Endothelial cell (in vitro differentiated cells): ENCODE results near the gene JMJD6. TPM values are rescaled to one million over a fixed set of nuclear protein-coding genes. Genes with fewer than 3 reads are reported as not detected.

Experiments
- DNase-seq: peaks from one replicate; pipeline ENCODE4 v3.0.0; 2021; ENCODE audit warnings: low spot score
- H3K27ac Mint-ChIP-seq: one replicate; pipeline ENCODE4 v1.8.0; 2021; ENCODE audit warnings: mixed read lengths, inconsistent platforms; ENCODE audit not compliant: unreplicated experiment
- H3K27me3 Mint-ChIP-seq: one replicate; pipeline ENCODE4 v1.8.0; 2021; ENCODE audit warnings: mild to moderate bottlenecking, moderate library complexity, mixed read lengths, inconsistent platforms; ENCODE audit not compliant: unreplicated experiment
- H3K36me3 Mint-ChIP-seq: one replicate; pipeline ENCODE4 v1.8.0; 2021; ENCODE audit warnings: mild to moderate bottlenecking, low read depth, mixed read lengths, inconsistent platforms; ENCODE audit not compliant: unreplicated experiment
- H3K4me1 Mint-ChIP-seq: one replicate; pipeline ENCODE4 v1.8.0; 2021; ENCODE audit warnings: mild to moderate bottlenecking, mixed read lengths, inconsistent platforms; ENCODE audit not compliant: unreplicated experiment
- H3K4me3 Mint-ChIP-seq: one replicate; pipeline ENCODE4 v1.8.0; 2021; ENCODE audit warnings: mild to moderate bottlenecking, mixed read lengths, inconsistent platforms; ENCODE audit not compliant: unreplicated experiment
- H3K9me3 Mint-ChIP-seq: one replicate; pipeline ENCODE4 v1.8.0; 2021; ENCODE audit warnings: mixed read lengths, inconsistent platforms; ENCODE audit not compliant: unreplicated experiment
- microRNA-seq: library from miRNA; unstranded; fragments of <30 nt; microRNA quantifications from one replicate; pipeline ENCODE4, GENCODE V29; 2020; ENCODE audit not compliant: unreplicated experiment
- total RNA-seq: library from RNA; stranded (reverse); fragmentation: NEBNext Ultra II Directional; extraction: Animal tissue kit (Norgen Biotek cat#: 25700); gene quantifications from one replicate; pipeline ENCODE4 v1.2.1, GENCODE V29; 2021; ENCODE audit not compliant: unreplicated experiment
- TF ChIP-seq, protein P1 (sequence below): fragments of 200-600 bp; sonication (generic); IDR thresholded peaks from one replicate; pipeline ENCODE4 v1.5.0; 2021; ENCODE audit warnings: antibody characterized with exemption; ENCODE audit not compliant: unreplicated experiment

Gene JMJD6
- total RNA-seq, 1 donor from 2014 or later, result 25.6 TPM

DNA sequence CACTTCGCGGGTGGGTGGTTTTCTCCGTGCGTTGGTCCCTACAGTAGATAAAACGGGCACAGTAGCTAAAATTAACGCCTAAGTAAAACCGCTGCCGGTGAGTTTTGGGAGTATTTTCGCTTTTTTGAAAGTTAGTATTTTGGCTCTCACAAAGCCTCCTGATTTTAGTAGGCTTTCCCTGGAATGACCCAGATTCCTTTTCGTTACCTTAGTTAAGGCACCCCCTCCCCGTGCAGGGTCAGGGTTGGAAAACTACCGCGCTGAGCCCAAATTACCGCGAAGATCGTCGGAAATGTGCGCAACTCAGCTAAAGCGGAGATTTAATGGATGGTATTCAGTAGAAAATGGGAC is 54.5 kb downstream of the JMJD6 start:
- no peak for DNase-seq
- Mint-ChIP-seq H3K4me1 (peaks cover 15% of the 10 kb centered on the region), H3K27ac (peak overlapping the region; percentile 75), H3K36me3 (peaks cover 5% of the 10 kb centered on the region), H3K27me3 (peaks cover 9% of the 10 kb centered on the region), H3K4me3 (peak overlapping the region; percentile 94), H3K9me3 (no peaks in the 10 kb centered on the region)
- TF ChIP-seq, protein P1, sequence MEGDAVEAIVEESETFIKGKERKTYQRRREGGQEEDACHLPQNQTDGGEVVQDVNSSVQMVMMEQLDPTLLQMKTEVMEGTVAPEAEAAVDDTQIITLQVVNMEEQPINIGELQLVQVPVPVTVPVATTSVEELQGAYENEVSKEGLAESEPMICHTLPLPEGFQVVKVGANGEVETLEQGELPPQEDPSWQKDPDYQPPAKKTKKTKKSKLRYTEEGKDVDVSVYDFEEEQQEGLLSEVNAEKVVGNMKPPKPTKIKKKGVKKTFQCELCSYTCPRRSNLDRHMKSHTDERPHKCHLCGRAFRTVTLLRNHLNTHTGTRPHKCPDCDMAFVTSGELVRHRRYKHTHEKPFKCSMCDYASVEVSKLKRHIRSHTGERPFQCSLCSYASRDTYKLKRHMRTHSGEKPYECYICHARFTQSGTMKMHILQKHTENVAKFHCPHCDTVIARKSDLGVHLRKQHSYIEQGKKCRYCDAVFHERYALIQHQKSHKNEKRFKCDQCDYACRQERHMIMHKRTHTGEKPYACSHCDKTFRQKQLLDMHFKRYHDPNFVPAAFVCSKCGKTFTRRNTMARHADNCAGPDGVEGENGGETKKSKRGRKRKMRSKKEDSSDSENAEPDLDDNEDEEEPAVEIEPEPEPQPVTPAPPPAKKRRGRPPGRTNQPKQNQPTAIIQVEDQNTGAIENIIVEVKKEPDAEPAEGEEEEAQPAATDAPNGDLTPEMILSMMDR, result no peak

DNA sequence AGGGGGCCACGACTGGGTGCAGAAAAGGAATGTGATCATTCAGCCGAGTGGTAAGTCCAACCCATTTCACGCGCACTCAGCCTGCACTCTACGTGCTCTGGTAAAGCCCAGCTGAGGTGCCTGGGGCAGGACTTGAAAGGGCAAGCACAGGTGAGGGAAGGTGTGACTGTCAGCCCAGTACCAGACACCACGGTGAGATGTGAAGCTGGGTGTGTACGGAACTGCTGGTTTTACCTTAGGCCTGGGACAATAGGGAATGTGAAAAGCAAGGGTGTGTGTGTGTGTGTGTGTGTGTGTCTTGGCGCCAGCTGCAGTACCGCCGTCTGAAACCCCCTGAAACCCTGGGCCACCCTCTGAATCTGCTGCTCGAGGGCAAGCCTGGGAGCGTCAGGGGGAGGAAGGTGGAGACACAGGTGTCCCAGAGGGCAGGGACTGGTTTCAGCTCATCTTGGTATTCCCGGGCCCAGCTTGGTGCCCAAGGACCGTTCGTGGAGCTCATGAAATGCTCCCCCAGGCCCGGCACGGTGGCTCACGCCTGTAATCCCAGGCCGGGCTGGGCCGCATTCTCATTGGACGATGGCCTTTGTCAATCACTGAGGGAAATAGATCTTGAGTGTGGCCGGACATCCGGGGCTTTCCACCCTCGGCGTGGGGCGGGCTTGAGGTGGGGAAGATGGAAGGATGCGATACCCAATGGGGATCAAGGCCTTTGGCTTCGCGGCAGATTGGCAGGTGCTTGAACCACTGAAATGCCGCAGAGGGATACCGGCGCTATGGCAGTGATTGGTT is 55.1 kb downstream of the JMJD6 start:
- TF ChIP-seq, protein P1, result no peak
- Mint-ChIP-seq H3K4me1 (peaks cover 15% of the 10 kb centered on the region), H3K27me3 (peaks cover 9% of the 10 kb centered on the region), H3K36me3 (peaks cover 5% of the 10 kb centered on the region), H3K4me3 (peak overlapping the region; percentile 94), H3K27ac (peak overlapping the region; percentile 75), H3K9me3 (no peaks in the 10 kb centered on the region)
- DNase-seq, result peak; percentile 98

DNA sequence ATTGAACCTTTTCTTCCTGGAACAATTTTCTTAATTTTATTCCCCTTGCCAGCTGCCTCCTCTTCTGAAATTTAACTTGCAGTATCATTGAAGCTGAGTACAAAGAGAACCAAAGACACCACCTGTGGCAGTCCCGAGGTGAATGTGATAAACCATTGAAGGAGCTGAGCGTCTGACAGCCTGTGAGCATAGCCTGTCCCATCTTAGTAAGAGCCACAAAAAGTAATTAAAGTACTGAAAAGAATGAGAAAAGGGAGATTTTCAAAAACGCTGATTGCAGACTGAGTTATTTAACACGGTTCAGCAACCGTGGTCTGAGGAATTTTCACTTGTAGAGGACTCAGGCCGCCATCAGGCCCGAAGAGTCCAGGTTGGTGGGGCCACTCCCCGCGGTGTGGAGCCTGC is 55.7 kb downstream of the JMJD6 start:
- H3K9me3 Mint-ChIP-seq, result no peaks in the 10 kb centered on the region
- H3K4me1 Mint-ChIP-seq, result peaks cover 15% of the 10 kb centered on the region
- peaks cover 9% of the 10 kb centered on the region for H3K27me3 Mint-ChIP-seq
- peak overlapping the region; percentile 94 for H3K4me3 Mint-ChIP-seq
- TF ChIP-seq, protein P1, result no peak
- H3K27ac Mint-ChIP-seq, result peak overlapping the region; percentile 38
- H3K36me3 Mint-ChIP-seq, result peaks cover 5% of the 10 kb centered on the region
- no peak for DNase-seq

GRCh38 chr17:76670020-76670717 is 56.2 kb downstream of the JMJD6 start:
- Mint-ChIP-seq H3K4me3 (no peak overlapping the region), H3K9me3 (no peaks in the 10 kb centered on the region), H3K4me1 (peaks cover 15% of the 10 kb centered on the region), H3K27me3 (peaks cover 9% of the 10 kb centered on the region), H3K27ac (no peak overlapping the region), H3K36me3 (peaks cover 5% of the 10 kb centered on the region)
- TF ChIP-seq, protein P1, result no peak
- DNase-seq, result no peak

Small RNAs within 50 kb of the gene (microRNA-seq; reads per million reads assigned to microRNA genes)
- gene MIR636, result 14.3 reads per million, percentile 63 among the genes with 10 or more reads in this experiment

Other genes starting within 250 kb of the JMJD6 start
- 39.3 TPM for gene RHBDF2, start 225.2 kb downstream of the JMJD6 start, total RNA-seq
- 0.51 TPM for gene CYGB, start 188.9 kb downstream of the JMJD6 start, total RNA-seq
- 0.54 TPM for gene PRCD, start 186.6 kb downstream of the JMJD6 start, total RNA-seq
- 2.2 TPM for gene ST6GALNAC2, start 140.7 kb downstream of the JMJD6 start, total RNA-seq
- gene ST6GALNAC1, start 82.8 kb downstream of the JMJD6 start, total RNA-seq, result 0.77 TPM
- gene MXRA7, start 15.6 kb downstream of the JMJD6 start, total RNA-seq, result 51.6 TPM
- gene METTL23, start 233 bp upstream of the JMJD6 start, total RNA-seq, result 30.5 TPM
- gene SRSF2, start 10.7 kb upstream of the JMJD6 start, total RNA-seq, result 215 TPM
- gene MFSD11, start 11.5 kb upstream of the JMJD6 start, total RNA-seq, result 37.3 TPM
- gene MGAT5B, start 141.8 kb upstream of the JMJD6 start, total RNA-seq, result 6.2 TPM